ENCODE measurements around the gene GPR107. TPM values are rescaled to one million over a fixed set of nuclear protein-coding genes. Genes with fewer than 3 reads are reported as not detected.

The GPR107 gene
- total RNA-seq, 1 donor from 2014 or later, result 21.7 TPM

DNA sequence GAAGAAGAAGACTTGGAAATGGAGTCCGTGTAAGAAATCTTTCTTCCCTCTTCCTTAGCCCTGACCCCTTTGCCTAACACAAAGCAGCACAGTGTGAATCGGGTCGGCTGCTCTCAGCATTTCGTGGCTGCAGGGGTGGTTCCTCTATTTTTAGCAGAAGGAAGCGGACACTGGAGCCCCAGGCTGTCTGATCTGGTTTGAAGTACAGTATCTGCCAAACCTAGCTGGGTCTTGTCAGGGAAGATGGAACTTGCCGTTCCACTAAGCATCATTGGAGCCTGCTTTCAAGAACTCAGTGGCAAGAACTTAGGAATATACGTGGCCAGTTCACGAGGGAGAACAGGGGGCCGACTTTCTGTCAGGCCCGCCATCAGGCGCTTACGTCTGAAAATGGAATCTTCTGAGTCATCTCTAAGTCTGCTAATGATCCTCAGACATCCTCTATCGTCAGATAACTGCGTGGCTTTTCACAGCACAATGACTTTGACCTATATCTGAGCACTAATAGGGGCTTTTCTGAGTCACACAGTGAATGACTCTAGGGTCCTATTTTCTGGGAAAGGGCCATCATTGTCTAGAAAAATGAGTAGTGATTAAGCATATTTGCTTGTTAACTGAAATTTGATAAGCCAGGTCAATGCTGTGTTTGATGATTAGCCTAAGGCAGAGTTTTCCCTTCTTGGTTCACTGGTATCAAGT, 75.2 kb downstream of the GPR107 start:
- intact Hi-C loops (cut with micrococcal nuclease), result loop anchor here (1.0 to 5.0 kb wide), 3 partner anchors 43 to 166 kb away; partner anchors contain the start of gene NCS1

DNA sequence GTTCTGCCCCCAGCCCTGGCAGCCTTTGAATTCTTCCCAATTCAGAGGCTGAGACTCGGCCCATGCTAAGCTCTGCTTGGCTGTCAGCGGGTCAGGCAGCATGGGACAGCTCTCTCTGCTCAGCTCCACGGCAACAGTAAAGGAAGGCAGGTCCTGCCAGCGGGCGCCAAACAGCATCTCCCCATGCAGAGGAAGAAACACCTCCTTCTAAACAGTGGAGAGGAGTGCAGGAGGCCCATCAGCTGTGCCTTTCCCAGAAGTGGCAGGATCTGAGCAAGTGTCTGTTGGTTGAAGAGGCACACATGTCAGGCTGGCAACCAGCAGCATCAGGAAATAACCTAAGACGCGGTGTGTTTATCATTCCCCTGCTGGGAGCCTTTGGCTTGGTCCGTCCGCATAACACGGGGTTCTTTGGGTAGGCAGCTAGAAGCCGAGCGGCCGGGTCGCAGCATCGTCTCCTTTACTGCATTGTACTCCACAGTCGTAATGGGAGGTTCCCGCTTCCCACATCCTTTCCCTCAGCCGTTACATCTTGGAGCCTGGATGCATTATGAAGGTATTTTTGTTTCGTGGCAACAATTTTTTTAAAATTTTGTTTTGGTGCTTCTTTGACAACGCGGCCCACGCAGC, 75.8 kb downstream of the GPR107 start:
- intact Hi-C loops (cut with micrococcal nuclease), result loop anchor here (5.0 kb wide), 2 partner anchors 43 to 113 kb away; partner anchors contain the start of gene NCS1

DNA sequence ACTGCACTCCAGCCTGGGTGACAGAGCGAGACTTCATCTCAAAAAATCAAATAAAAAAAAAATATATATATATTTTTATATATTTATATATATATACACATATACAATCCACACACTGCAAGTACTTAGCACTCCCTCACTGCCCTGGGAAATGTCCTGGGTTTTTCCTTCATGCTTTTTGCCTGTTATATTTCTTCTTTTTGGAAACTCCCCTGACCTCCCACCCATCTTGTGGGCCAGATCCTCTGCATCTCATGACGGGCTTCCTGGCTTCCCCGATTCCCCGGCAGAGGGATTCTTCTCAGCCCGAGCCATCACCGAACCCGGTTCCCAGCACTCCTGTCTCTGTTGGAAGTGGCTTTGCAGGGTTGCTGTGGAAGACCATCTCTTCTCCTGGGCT, 79.0 kb downstream of the GPR107 start:
- intact Hi-C loops (cut with micrococcal nuclease), result no loop called here

DNA sequence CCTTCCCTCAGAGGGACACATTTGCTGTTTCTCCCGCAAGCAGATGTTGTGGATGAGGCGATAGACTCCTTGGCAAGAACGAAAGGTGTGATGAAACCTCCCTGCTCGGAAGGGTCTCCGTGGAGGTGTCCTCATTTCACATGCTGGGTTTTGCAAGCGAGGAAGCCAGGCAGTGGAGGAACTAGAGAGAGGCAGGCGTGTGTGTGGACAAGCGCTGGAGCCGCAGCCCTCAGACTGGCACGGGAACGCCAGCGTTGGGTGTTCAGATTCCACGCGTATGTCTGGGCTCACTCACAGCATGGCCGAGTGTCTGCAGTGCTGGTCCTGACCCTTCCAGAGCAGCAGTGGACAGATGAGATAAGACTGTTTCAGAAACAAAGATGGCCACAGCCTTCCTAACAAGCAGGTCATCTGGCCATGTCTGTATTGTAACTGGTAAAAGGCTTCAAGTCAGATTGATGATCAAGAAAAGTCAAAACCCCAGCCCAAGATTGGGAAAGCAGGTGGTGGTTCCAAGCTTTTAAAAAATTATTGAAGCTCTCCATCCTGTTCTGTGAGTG, 83.5 kb downstream of the GPR107 start:
- intact Hi-C loops (cut with micrococcal nuclease), result no loop called here

DNA sequence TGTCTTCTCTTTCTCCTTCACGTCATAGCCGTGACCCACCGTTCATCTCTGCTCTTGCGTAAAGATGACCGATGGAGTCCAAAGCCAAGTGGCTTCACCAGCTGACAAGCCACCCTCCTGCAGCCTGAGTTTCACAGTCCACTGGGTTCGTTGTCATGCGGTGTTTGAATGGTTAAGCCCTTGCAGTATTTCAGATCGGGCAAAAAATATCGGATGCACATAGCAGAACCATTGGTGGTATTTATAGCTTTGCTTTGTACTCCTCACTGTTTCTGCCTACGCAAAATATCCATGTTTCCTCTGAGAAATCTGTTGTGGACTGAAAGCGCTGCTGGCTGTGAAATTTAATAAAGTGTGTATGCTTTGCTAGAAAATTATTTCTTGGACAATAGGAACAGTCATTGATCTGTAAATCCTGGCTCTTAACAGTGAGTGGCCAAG, 84.0 kb downstream of the GPR107 start:
- intact Hi-C loops (cut with micrococcal nuclease), result no loop called here

DNA sequence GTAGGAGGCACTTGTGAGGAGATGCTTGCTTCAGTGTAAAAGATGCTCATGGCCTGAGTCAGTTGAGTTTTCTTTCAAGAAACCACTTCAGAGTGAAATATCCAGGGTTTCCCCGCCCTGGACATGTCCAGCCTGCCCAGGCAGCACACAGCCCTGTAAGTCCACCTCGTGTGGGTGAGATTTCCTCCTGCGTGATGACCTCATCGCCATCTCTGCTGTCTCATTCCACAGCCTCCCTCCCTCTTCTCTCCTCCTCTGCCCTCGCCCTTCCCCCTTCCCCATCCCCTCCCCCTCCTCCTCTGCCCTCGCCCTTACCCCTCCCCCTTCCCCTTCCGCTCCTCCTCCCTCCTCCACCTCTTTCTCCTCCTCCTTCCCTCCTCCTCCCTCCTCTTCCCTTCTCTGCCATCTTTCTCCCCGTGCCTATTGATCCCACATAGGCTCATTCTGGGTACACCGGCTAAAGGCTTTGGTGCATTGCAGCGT, 84.5 kb downstream of the GPR107 start:
- intact Hi-C loops (cut with micrococcal nuclease), result no loop called here

DNA sequence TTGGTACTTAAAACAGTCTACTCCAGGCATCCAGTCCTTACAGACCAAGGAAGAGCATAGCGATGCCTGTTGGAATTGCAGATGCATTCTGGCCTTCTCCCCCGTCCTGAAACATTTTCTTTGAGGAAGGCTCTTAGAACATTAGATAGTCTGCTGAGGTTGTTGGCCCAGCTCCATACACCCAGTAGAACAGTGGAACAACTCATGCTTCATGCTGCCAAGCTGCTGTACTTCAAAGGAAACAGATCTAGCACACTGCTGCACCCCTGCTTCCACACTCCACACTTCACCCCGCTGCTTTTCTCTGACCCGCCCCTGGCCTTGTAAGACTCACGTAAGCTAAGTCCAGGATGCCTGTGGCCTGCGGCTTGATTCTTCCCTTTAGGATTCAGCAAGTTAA, 85.1 kb downstream of the GPR107 start:
- intact Hi-C loops (cut with micrococcal nuclease), result no loop called here

DNA sequence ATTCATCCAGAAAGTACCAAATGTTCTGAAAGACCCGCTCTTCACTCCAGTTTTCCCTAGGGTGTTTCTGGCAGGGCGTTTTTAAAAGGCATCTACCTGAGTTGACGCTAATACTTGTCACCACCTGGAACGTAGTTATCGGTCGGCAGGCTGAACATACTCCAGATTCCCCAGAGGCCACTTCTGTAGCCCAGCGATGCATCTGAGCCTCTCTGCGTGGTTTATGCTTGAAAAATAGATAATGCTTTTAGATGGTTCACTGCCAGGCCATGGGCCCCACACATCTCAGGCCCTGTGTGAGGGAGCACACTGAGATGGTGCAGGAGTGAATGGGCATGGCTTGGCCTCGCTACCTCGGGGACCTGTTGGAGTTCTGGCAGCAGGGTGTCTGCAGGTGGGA, 85.5 kb downstream of the GPR107 start:
- intact Hi-C loops (cut with micrococcal nuclease), result no loop called here

DNA sequence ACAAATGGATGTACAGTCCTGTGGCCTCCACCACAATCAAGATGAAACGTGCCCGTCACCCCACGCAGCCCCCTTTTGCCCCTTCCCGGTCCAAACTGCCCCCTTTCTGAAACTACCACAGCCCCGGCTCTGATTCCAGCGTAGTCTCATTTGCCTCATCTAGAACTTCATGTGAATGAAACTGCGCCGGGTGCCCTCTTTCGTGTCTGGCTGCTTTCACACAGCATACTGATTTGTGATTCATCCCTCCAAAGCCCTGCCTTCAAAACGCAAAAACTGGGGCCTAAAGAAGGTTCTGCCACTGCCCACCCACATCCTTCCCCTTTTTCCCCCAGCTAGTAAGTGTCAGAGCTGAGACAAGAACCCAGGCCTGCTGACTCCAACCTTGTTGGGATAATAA, 87.0 kb downstream of the GPR107 start:
- intact Hi-C loops (cut with micrococcal nuclease), result no loop called here

DNA sequence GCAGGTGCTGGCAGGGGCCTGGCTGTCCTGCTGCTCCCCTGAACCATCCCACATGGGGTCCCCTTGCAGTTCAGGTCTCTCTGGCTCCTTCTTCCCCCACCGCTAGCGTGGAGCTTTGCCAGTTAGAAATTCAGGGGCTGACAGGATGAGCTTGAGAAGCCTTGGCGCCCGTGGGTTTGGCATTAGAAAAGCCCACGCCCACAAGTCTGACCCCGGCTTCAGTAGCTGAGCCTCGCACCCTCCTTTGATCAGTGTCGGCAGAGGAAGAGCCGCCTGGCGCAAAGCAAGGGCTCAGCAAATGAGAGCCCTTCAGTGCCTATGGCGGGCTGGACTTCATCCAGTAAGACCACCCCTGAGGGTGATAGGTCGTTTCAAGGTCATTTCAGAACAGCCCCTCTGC, 88.3 kb downstream of the GPR107 start:
- intact Hi-C loops (cut with micrococcal nuclease), result no loop called here

DNA sequence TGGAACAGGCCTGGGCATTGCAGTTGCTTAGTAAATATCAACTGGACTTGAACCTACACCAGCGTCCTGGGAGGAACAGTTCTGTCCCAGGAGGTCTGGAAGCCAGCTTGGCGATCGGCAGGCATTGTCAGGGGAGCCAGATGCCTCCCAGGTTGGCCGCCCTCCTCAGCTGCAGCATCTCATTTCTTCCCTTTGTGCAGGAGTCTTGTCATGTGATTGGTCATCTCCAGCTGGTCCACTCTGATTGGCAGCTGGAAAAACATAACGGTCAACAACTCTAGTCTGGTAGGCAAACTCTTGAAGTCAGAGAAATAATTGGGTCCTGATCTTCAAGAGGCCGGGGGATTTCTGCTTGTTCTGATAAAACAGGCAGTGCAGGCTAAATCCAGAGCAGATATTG, 88.9 kb downstream of the GPR107 start:
- intact Hi-C loops (cut with micrococcal nuclease), result no loop called here

DNA sequence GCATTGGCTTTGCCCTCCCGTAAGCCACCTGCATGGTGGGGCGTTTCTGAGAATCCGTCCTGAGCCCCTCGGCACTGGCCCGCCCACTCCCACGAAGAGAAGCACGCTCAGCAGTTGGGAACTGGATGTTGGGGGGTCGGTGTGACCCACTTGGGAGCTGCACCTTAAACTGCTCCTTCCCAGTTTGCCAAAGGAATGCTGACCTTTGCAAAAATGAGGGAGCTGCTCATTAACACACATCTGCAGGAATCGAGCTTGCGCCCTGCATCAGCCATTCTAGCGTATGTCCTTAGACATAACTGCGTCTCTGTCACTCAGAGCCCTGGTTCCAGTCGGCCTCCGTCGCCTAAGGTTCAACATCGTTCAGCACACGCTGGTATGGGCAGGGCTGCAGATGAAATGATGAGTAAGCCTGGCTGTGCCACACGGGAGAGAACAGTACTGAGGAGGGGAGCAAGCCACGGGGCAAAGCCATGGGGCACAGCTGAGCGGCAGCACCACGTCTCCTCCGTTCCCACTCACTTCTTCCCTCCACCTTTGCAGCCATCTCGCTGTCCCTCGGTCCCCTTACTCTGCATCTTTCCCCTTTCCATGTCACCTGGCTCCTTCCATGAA, 89.7 kb downstream of the GPR107 start:
- intact Hi-C loops (cut with micrococcal nuclease), result no loop called here

DNA sequence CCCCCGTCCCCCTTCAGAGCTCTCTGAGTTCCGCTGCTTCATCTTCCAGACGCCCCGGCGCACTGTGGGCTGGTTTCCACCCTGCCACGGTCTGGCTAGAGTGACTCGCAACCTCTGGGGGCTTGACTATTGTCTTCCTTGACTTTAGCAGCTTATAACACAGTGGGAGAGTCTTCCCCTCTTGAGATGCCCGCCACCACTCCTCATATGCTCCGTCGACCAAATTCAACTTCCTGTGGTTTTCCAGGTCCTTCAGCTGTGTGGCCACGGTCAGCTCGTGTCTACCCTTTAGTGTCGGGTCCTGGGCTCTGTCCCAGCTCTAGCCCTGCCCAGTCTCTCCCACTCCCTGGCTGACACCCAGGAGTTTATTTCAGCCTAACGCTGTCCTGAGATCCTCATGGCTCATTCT, 90.3 kb downstream of the GPR107 start:
- intact Hi-C loops (cut with micrococcal nuclease), result no loop called here

DNA sequence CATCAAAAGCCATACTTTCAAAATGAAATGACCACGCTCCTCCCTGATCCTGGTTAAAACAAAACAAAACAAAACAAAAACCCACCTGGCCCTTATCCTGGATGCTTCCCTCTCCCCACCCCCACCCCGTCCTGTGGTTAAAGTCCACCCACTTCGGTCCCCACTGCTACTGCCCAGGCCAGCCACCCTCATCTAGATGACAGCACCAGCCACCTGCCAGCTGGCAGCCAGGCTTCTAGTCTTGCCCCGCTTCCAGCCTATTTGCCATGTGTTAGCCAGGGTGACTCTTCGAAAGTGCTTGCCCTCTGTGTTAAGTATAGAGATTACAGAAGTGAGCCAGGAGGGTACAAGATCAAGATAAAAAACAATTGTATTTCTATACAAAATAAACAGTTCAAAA, 91.0 kb downstream of the GPR107 start:
- intact Hi-C loops (cut with micrococcal nuclease), result no loop called here

DNA sequence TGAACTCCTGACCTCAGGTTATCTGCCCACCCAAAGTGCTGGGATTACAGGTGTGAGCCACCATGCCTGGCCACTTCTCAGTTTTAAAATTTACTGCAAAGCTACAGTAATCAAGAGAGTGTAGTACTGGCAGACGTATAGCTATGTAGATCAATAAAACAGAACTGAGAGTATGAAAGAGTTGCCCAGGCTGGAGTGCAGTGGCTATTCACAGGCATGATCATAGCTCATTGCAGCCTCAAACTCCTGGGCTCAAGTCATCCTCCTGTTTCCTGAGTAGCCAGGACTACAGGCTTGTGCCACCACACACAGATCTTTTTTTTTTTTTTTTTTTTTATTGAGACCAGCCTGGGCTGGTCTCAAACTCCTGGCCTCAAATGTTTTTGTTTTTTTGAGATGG, 92.0 kb downstream of the GPR107 start:
- intact Hi-C loops (cut with micrococcal nuclease), result no loop called here

DNA sequence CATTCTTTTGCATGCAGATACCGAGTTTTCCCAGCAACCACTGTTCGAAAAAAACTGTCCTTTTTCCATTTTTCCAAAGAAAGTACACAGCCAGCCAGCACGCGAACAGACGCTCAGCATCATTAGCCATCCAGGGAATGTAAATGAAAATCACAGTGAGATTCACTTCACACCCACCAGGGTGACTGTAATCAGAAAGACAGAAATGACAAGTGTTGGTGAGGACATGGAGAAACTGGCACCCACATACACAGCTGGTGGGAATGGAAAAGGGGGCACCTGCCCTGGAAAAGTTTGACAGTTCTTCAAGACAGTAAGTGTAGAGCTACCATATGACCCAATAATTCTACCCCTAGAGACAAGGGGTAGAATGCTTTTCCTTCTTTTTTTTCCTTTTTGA, 93.5 kb downstream of the GPR107 start:
- intact Hi-C loops (cut with micrococcal nuclease), result no loop called here

DNA sequence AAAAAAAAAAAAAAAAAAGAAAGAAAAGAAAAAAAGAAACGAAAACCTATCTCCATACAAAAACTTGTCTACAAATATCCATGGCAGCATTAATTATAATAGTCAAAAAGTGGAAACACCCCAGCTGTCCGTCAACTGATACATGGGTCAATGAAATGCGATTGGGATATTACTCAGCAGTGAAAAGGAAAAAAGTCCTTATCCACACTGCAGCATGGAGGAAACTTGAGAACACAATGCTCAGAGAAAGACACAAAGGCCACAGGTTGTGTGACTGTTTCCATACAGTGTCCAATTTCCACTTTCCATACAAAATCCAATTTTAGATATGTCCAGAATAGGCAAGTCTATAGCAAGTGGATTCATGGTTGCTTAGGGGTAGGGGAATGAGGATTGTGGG, 94.2 kb downstream of the GPR107 start:
- intact Hi-C loops (cut with micrococcal nuclease), result no loop called here

DNA sequence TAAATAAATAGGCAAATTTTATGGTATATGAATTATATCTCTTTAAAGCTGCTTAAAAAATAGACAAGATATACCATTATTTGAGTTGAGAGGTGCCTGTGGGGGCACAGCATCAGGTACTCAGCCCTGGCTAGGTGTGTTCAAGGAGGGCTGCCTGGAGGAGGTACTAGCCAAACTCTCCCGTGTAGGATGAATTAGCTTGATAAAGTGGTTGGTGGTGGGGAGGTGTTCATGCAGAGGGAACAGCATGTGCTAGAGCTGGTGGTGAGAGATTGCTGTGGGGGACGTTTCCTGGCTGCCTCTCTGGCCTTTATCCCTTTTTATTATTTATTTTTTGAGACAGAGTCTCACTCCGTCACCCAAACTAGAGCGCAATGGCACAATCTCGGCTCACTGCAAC, 95.3 kb downstream of the GPR107 start:
- intact Hi-C loops (cut with micrococcal nuclease), result no loop called here

DNA sequence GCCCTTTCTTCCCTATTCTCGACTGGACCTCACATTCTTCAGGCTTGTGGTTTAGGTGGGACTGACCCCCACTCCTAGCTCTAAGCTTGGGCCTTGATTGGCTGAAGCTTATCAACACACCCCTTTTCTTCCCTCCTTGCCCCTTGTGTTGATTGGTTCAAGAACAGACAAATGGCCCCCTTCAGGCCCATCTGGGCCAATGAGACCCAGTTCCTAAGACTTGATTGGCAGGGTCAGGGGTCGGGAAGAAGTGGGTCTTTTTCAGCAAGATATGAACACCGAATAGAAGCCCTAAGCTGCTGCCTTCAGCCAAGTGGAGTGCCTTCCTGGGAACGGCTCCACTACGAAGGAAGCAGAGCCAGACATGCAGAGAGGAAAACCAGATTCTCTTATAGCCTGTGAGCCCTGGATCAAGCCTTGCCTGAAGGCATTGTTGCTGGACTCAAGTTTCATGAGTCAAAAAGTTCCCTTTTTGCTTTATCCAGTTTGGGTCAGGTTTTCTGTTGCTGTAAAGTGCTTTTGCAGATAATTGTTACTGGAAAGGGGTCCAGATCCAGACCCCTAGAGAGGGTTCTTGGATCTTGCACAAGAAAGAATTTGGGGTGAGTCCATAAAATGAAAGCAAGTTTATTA, 96.1 kb downstream of the GPR107 start:
- intact Hi-C loops (cut with micrococcal nuclease), result no loop called here

DNA sequence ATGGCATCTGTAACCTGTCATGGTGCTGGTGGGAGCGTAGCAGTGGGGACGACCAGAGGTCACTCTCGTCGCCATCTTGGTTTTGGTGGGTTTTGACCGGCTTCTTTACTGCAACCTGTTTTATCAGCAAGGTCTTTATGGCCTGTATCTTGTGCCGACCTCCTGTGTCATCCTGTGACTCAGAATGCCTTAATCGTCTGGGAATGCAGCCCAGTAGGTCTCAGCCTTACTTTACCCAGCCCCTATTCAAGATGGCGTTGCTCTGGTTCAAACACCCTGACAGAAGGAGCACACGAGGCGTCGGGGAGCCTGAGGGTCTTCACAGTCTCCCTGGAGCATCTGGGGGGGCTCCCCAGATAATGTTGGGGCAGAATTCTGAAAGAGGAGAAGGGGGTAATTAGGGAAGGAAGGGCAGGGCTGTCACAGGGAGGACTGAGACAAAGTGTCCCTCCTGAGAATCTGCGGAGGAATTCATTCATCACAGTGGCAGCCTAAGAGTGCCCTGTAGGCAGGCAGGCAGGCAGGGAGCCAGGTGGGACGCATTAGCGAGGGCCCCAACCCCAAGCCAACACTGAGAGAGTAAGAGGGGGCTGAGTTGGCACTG, 97.2 kb downstream of the GPR107 start:
- intact Hi-C loops (cut with micrococcal nuclease), result no loop called here

DNA sequence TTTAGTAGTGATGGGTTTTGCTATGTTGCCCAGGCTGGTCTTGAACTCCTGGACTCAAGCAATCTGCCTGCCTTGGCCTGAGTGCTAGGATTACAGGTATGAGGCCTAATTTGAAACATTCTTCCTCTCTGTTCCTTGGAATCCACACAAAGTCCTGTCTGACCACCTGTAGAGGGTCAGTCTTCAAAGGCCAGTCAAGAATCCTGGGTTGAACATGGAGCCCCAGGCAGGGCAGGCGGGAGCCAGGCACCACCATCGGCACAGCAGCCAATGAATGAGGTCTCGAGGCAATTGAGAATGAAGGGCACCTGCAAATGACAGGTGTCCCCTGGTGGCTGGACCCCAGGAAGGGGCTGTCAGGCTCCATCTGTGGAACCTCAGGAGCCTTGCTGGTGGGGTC, 101.1 kb downstream of the GPR107 start:
- intact Hi-C loops (cut with micrococcal nuclease), result no loop called here
